ENCODE data around the gene SRGAP2B.
"Not testable (repeated sequence)": the region's sequence is repeated elsewhere in the genome, so short reads cannot be mapped to it uniquely, and the experiment has no call there.

DNA sequence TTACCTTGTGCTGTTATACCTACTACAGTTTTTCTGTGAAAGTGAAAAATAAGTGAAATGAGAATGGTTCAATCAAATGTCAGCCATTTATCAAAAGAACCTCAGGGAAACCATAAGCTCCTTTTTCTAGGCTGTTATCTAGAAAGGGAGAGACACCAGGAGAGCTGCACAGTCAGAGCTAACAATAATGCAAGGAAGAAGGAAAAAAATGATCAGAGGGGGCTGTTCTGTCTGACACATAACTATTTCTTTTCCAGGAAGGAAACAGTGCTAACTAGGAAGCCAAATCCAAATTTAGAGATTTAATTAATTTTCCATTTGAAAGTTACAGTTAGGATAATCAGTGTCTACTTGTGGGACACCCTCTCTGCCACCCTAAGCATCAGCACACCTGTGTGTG lies 32.0 kb upstream of the SRGAP2B start:
- TF ChIP-seq EZH2 (IDR thresholded peaks at IDR 0.05; ENCODE audit: borderline replicate concordance, low read depth, low read length, severe bottlenecking); POLR2AphosphoS5 (IDR thresholded peaks at IDR 0.05; ENCODE audit: insufficient read depth, low read depth, low read length); MYC (IDR thresholded peaks at IDR 0.05; ENCODE audit: low read depth, low read length): not testable (repeated sequence)
- TF ChIP-seq, protein P1, sequence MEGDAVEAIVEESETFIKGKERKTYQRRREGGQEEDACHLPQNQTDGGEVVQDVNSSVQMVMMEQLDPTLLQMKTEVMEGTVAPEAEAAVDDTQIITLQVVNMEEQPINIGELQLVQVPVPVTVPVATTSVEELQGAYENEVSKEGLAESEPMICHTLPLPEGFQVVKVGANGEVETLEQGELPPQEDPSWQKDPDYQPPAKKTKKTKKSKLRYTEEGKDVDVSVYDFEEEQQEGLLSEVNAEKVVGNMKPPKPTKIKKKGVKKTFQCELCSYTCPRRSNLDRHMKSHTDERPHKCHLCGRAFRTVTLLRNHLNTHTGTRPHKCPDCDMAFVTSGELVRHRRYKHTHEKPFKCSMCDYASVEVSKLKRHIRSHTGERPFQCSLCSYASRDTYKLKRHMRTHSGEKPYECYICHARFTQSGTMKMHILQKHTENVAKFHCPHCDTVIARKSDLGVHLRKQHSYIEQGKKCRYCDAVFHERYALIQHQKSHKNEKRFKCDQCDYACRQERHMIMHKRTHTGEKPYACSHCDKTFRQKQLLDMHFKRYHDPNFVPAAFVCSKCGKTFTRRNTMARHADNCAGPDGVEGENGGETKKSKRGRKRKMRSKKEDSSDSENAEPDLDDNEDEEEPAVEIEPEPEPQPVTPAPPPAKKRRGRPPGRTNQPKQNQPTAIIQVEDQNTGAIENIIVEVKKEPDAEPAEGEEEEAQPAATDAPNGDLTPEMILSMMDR (IDR thresholded peaks at IDR 0.05; ENCODE audit: extremely low read depth in 1 of 2, insufficient read depth in 1 of 2, low read depth in 1 of 2, low read length in 2 of 2), result not testable (repeated sequence)

All from endothelial cell of umbilical vein (primary cell).